Neural cell (in vitro differentiated cells): ENCODE data around the gene CTH.

Source experiments
- EP300 ChIP-seq: fragments of 450-650 bp; conservative IDR thresholded peaks from 2 replicates; pipeline ENCODE4 v1.6.1; 2014; ENCODE audit warnings: antibody characterized with exemption, mild to moderate bottlenecking, moderate library complexity; ENCODE audit not compliant: poor library complexity, severe bottlenecking
- MXI1 ChIP-seq: fragments of 450-650 bp; conservative IDR thresholded peaks from 2 replicates; pipeline ENCODE4 v1.6.1; 2014; ENCODE audit warnings: antibody characterized with exemption, mild to moderate bottlenecking; ENCODE audit not compliant: poor library complexity, severe bottlenecking
- POLR2AphosphoS5 ChIP-seq: IDR thresholded peaks from 2 replicates; pipeline ENCODE4 v1.6.1; 2012
- RAD21 ChIP-seq: fragments of 450-650 bp; conservative IDR thresholded peaks from 2 replicates; pipeline ENCODE4 v1.6.1; 2014; ENCODE audit warnings: antibody characterized with exemption, mild to moderate bottlenecking, moderate library complexity
- SMC3 ChIP-seq: fragments of 450-650 bp; conservative IDR thresholded peaks from 2 replicates; pipeline ENCODE4 v1.6.1; 2014; ENCODE audit warnings: antibody characterized with exemption, mild to moderate bottlenecking, moderate library complexity; ENCODE audit not compliant: poor library complexity
- TF ChIP-seq, protein P1 (sequence below): fragments of 450-650 bp; IDR thresholded peaks from 2 replicates; pipeline ENCODE4 v1.5.1; 2014; ENCODE audit warnings: antibody characterized with exemption, mild to moderate bottlenecking, moderate library complexity; ENCODE audit not compliant: poor library complexity, severe bottlenecking

GRCh38 chr1:70385477-70385876, 25.6 kb upstream of the CTH start:
- TF ChIP-seq, protein P1, sequence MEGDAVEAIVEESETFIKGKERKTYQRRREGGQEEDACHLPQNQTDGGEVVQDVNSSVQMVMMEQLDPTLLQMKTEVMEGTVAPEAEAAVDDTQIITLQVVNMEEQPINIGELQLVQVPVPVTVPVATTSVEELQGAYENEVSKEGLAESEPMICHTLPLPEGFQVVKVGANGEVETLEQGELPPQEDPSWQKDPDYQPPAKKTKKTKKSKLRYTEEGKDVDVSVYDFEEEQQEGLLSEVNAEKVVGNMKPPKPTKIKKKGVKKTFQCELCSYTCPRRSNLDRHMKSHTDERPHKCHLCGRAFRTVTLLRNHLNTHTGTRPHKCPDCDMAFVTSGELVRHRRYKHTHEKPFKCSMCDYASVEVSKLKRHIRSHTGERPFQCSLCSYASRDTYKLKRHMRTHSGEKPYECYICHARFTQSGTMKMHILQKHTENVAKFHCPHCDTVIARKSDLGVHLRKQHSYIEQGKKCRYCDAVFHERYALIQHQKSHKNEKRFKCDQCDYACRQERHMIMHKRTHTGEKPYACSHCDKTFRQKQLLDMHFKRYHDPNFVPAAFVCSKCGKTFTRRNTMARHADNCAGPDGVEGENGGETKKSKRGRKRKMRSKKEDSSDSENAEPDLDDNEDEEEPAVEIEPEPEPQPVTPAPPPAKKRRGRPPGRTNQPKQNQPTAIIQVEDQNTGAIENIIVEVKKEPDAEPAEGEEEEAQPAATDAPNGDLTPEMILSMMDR = no peak
- TF ChIP-seq POLR2AphosphoS5 = no peak
- no peak for TF ChIP-seq EP300
- TF ChIP-seq MXI1 = no peak
- TF ChIP-seq SMC3 = no peak
- TF ChIP-seq RAD21 = no peak
